GM18498 (cell line): Measurements from ENCODE around the gene GSTO2.

ENCODE experiments used
- ATAC-seq: cut with Tn5 transposase; IDR thresholded peaks from one replicate; pipeline ENCODE4 v1.9.1; 2021; ENCODE audit warnings: mild to moderate bottlenecking, moderate library complexity; ENCODE audit not compliant: unreplicated experiment

The GSTO2 gene

GRCh38 chr10:104279550-104280259, 10.7 kb downstream of the GSTO2 start:
- no peak for ATAC-seq

- no peak for ATAC-seq
These were observed 12.7 kb downstream of the GSTO2 start for GRCh38 chr10:104281694-104282093.

GRCh38 chr10:104284846-104285245, 15.9 kb downstream of the GSTO2 start:
- ATAC-seq, result no peak

- no peak for ATAC-seq
These were observed 18.0 kb downstream of the GSTO2 start for GRCh38 chr10:104286939-104287338.

DNA sequence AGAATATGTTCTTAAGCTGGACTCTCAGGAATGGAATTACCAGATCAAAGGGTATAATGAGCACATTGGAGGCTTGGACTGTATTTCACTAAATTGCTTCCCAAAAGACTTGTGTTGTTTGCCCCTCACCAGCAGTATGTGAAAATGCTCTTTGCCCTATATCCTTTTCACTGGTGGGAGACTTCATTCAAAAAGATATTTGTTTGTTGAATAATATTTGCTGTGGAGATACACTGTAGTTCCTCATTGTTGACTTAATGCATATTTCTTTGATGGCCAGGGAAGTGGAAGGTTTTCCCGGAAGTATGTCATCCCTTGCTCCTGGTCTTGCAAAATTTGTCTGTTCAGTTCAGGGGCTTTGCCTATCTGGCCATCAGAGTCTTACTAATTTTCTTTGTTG, 19.4 kb downstream of the GSTO2 start:
- no peak for ATAC-seq

DNA sequence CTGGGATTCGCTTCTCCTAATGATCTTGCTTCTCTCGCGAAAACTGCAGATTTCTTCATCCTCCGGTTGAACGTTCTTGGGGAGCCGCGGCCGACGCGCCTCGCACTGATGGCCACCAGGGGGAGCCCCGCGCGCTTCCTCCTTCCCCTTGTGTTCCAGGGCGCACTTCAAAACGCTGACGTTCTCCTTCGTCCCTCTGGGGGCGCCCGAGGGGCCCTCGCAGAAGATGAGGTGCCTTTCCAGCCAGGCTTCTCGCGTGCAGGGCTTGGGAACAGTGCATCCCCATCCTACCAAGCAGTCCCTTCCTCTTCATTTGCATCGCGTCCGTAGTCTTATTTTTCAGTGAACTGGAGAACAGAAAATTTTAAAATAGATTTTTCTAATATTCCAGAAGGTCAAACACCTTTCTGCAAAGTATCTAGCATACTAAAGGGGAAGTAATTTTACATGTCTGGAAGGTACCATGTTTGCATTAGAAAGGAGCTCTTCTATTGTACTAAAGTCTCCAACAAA, 22.5 kb downstream of the GSTO2 start:
- peak; percentile 100 for ATAC-seq

DNA sequence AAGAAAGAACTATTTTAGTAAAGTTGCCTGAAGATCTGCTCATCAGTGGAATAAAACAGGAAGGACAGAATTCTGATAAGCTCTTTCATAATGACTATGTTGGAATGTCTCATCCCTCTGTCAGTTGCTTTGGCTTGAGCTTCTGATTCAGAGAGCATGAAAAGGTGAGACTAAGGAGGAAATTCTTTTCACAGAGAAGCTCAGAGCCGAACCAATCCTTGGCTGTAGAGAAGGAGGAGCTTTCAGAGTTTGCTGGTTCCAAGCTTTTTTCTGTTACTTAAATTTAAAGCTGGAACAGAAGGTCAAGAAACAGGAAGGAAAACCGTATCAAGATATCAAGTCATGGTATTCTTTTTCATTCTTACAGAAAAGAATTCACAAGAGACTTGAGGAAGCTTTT, 24.0 kb downstream of the GSTO2 start:
- no peak for ATAC-seq

GRCh38 chr10:104293781-104294321, 24.9 kb downstream of the GSTO2 start:
- ATAC-seq, result no peak

- no peak for ATAC-seq
These were observed 27.9 kb downstream of the GSTO2 start for GRCh38 chr10:104296687-104297436.

DNA sequence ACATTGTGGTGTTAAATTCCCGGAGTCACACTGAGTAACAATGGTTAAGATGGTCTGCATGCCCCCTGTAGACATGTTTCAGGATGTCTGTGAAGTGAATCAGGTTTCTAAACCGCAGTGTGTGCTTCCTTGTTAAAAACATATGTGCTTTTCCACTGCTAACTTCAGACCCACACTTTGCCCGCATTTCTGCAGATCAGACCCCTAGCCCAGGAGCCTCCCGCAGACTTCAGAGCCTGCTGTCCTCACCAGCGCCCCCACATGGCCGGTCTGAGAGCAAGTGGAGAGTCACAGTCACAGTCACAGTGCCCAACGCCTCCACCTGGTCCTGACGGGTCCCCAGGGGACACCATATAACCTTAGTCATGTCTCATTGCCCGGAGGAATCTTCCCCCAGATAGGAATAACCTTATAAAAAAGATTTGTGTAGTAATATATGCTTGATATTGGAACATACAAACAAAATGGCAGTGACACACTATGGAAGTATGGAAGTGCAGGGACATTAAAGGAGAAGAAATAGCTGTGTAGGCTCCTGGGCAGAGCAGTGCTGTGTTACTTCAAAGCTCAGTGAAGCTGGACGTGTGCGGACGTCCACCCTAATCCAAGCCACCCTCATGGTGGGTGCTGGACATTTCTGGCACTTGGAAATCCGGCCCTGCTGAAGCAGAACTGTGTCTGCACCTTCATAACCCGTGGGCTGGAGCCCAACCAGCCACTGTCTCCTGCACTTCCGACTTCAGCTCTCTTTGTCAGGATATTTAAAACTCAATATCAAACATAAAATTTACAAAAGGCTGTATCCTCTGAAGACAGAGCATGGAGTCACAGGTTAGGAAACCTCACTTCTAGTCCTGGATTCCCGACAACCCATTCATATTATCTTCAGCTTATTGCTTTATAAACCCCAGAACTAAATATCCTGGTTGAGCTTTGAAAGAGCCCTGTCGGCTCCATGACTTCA, 29.0 kb downstream of the GSTO2 start:
- ATAC-seq, result no peak

- ATAC-seq, result no peak
These were observed 30.3 kb downstream of the GSTO2 start for GRCh38 chr10:104299031-104299904.

DNA sequence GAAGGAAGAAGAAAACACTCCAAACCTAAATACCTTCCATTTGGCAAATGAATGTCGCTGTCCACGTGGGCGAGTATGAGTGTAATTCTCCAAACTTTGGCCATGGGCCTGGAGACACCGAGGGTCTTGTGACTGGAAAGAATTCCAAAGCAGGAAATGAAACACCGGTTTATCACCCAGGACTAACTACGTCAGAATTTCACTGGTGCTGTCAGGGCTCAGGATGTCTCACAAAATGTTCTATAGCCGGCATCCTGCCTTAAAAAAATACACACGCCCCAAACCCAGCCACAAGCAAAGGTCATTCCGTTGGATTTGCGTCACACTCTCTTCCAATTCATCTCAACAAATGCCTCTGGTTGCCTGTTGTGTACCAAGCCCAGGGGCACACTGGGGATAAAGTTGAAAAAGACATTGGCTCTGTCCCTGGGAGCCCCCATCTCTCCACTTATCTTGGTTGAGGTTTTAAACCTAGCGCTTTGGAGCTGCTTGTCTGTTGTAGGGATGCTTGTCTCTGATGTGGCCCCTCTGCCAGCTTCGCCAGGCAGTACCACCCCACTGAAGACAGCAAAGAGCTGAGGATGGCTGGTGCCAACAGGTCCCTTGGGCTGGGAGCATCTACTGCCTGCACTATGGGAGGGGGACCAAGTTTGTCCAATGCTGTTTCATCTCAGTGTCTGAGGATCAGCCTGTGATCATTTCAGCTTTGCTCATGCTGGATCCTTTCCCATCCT, 31.2 kb downstream of the GSTO2 start:
- no peak for ATAC-seq

GRCh38 chr10:104300736-104301292, 31.8 kb downstream of the GSTO2 start:
- ATAC-seq, result no peak

GRCh38 chr10:104301907-104302690, 33.1 kb downstream of the GSTO2 start:
- no peak for ATAC-seq

DNA sequence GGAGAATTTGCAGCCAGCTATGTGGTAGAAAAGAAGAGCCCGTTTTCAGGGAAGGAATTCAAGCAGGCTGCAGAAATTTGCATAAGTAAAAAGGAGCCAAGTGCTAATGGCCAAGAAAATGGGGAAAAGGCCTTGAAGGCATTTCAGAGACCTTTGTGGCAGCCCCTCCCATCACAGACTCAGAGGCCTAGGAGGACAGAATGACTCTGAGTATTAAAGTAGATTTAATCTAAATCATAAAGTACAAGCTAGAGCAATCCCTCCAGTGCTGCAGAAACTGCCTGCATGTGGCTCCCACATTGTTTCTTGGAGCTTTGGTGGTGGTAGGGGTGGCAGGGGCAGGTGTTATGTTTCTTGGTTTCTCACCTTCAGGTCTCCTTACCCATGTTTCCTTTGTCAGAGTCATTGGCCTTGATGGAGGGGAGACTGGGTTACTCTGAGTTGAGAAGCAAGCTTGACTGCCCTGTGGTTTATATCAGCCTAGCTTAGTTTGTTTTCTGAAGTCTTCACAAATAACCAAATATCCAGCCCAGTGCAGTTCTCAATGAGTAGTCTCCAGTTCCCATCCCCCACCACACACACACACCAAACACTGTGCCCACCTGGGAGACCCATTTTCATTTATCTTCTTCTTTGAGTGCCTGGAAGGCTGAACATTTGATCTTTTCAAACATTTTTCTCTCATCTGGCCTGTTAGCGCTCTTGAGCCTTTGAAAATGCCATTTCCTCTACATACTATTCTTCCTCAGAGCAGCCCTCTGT, 34.8 kb downstream of the GSTO2 start:
- ATAC-seq, result no peak

DNA sequence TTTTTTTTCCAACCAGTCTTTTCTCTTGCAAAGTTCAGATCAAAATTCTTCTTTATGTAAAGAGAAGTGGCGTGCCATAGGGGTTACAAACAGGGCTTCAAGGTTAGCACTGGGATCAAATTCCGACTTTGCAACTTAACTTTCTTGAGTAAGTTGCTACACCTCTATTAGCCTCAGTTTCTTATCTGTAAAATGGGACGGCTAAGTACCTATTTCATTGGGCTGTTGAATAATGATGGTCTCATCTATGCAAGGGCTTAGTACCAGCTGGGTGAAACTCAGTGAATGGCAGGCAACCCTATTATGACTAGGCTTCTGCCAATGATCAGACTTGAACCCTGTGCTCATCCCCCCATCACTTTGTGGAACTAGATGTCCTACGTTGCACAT, 35.4 kb downstream of the GSTO2 start:
- ATAC-seq, result no peak

GRCh38 chr10:104304927-104305326, 35.9 kb downstream of the GSTO2 start:
- ATAC-seq, result no peak
